ENCODE measurements around the gene BID.

GRCh38 chr22:17746916-17747315 is 27.4 kb downstream of the BID start:
- TF ChIP-seq POLR2A (IDR thresholded peaks at IDR 0.05) = no peak
- TF ChIP-seq, protein P1, sequence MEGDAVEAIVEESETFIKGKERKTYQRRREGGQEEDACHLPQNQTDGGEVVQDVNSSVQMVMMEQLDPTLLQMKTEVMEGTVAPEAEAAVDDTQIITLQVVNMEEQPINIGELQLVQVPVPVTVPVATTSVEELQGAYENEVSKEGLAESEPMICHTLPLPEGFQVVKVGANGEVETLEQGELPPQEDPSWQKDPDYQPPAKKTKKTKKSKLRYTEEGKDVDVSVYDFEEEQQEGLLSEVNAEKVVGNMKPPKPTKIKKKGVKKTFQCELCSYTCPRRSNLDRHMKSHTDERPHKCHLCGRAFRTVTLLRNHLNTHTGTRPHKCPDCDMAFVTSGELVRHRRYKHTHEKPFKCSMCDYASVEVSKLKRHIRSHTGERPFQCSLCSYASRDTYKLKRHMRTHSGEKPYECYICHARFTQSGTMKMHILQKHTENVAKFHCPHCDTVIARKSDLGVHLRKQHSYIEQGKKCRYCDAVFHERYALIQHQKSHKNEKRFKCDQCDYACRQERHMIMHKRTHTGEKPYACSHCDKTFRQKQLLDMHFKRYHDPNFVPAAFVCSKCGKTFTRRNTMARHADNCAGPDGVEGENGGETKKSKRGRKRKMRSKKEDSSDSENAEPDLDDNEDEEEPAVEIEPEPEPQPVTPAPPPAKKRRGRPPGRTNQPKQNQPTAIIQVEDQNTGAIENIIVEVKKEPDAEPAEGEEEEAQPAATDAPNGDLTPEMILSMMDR (IDR thresholded peaks at IDR 0.05) = no peak

Data from Peyer's patch (tissue), 4 donors.